ENCODE results near the gene PPP1R12B.
"Not testable (repeated sequence)": the region's sequence is repeated elsewhere in the genome, so short reads cannot be mapped to it uniquely, and the experiment has no call there.

Gene PPP1R12B

GRCh38 chr1:202406896-202407295, 58.4 kb downstream of the PPP1R12B start:
- not testable (repeated sequence) for DNase-seq

- not testable (repeated sequence) for DNase-seq
Observed at GRCh38 chr1:202407378-202407777, 58.9 kb downstream of the PPP1R12B start.

- not testable (repeated sequence) for DNase-seq
Observed at GRCh38 chr1:202410251-202410650, 61.8 kb downstream of the PPP1R12B start.

GRCh38 chr1:202410854-202411357, 62.4 kb downstream of the PPP1R12B start:
- not testable (repeated sequence) for DNase-seq

GRCh38 chr1:202411422-202411821, 62.9 kb downstream of the PPP1R12B start:
- no peak for DNase-seq

GRCh38 chr1:202412421-202412820, 63.9 kb downstream of the PPP1R12B start:
- not testable (repeated sequence) for DNase-seq

- DNase-seq = no peak
Observed at GRCh38 chr1:202416641-202417040, 68.1 kb downstream of the PPP1R12B start.

GRCh38 chr1:202417141-202417540, 68.6 kb downstream of the PPP1R12B start:
- DNase-seq = not testable (repeated sequence)

GRCh38 chr1:202417762-202418201, 69.3 kb downstream of the PPP1R12B start:
- not testable (repeated sequence) for DNase-seq

GRCh38 chr1:202419731-202420130, 71.2 kb downstream of the PPP1R12B start:
- DNase-seq = not testable (repeated sequence)

GRCh38 chr1:202420422-202421094, 72.1 kb downstream of the PPP1R12B start:
- not testable (repeated sequence) for DNase-seq

GRCh38 chr1:202422709-202423108, 74.2 kb downstream of the PPP1R12B start:
- not testable (repeated sequence) for DNase-seq

- DNase-seq = not testable (repeated sequence)
Observed at GRCh38 chr1:202424260-202424659, 75.8 kb downstream of the PPP1R12B start.

- DNase-seq = not testable (repeated sequence)
Observed at GRCh38 chr1:202430111-202430510, 81.6 kb downstream of the PPP1R12B start.

- not testable (repeated sequence) for DNase-seq
Observed at GRCh38 chr1:202432338-202432737, 83.8 kb downstream of the PPP1R12B start.

GRCh38 chr1:202433155-202434043, 84.9 kb downstream of the PPP1R12B start:
- no peak for DNase-seq

GRCh38 chr1:202434059-202434458, 85.6 kb downstream of the PPP1R12B start:
- no peak for DNase-seq

- DNase-seq = no peak
Observed at GRCh38 chr1:202438393-202439174, 90.1 kb downstream of the PPP1R12B start.

GRCh38 chr1:202439308-202439707, 90.8 kb downstream of the PPP1R12B start:
- DNase-seq = no peak

- not testable (repeated sequence) for DNase-seq
Observed at GRCh38 chr1:202448140-202448539, 99.6 kb downstream of the PPP1R12B start.

- not testable (repeated sequence) for DNase-seq
Observed at GRCh38 chr1:202451641-202452040, 103.1 kb downstream of the PPP1R12B start.

- no peak for DNase-seq
Observed at GRCh38 chr1:202452508-202452907, 104.0 kb downstream of the PPP1R12B start.

All from Kasumi-1 (cell line).